IPS-20b (cell line): ENCODE data around the gene ANKRD62.
"Not testable (repeated sequence)": the region's sequence is repeated elsewhere in the genome, so short reads cannot be mapped to it uniquely, and the experiment has no call there.

Source experiments
- H3K27ac ChIP-seq: one replicate; pipeline ENCODE4 v1.5.1; 2013; ENCODE audit warnings: low read length
- H3K27me3 ChIP-seq: 2 replicates; pipeline ENCODE4 v1.6.1; 2013; ENCODE audit warnings: mild to moderate bottlenecking, low read length, inconsistent platforms; ENCODE audit not compliant: insufficient read depth
- H3K36me3 ChIP-seq: 2 replicates; pipeline ENCODE4 v1.6.1; 2013; ENCODE audit warnings: low read depth, mild to moderate bottlenecking, inconsistent platforms, low read length, moderate library complexity; ENCODE audit not compliant: insufficient read depth
- H3K4me1 ChIP-seq: 2 replicates; pipeline ENCODE4 v1.6.1; 2013; ENCODE audit warnings: mild to moderate bottlenecking, control low read depth, inconsistent platforms, low read length, moderate library complexity; ENCODE audit not compliant: insufficient read depth
- H3K4me3 ChIP-seq: 2 replicates; pipeline ENCODE4 v1.5.1; 2013; ENCODE audit warnings: mild to moderate bottlenecking, low read length, inconsistent platforms
- H3K9ac ChIP-seq: 2 replicates; pipeline ENCODE4 v1.6.1; 2013; ENCODE audit warnings: low read depth, mild to moderate bottlenecking, inconsistent platforms, low read length, moderate library complexity
- H3K9me3 ChIP-seq: 2 replicates; pipeline ENCODE4 v1.6.1; 2013; ENCODE audit warnings: mild to moderate bottlenecking, low read depth, low read length, inconsistent platforms; ENCODE audit not compliant: insufficient read depth

The ANKRD62 gene

DNA sequence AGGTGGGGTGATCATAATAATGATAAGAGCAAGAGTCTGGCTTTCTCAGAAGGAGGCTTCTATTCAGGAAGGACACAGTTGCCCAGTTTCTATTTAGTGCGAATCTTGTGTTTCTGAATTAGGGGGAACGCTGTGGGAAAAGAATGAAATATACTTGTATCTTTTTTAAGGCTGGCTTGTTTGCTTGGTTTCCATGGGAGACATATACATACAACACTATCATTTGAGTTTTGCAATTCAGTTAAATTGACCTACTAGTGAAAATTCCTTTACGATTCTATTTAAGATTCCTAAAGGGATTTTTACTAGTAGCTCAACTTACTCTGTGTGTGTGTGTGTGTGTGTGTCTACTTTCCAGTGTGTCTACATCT, 24.7 kb upstream of the ANKRD62 start:
- no peak overlapping the region for H3K27ac ChIP-seq
- H3K4me3 ChIP-seq = no peak overlapping the region
- no peaks in the 10 kb centered on the region for H3K27me3 ChIP-seq
- no peaks in the 10 kb centered on the region for H3K4me1 ChIP-seq
- H3K9me3 ChIP-seq = no peaks in the 10 kb centered on the region
- H3K36me3 ChIP-seq = no peaks in the 10 kb centered on the region
- H3K9ac ChIP-seq = no peak overlapping the region

- H3K27me3 ChIP-seq, H3K27ac ChIP-seq, H3K36me3 ChIP-seq, H3K9me3 ChIP-seq, H3K4me1 ChIP-seq, H3K9ac ChIP-seq, H3K4me3 ChIP-seq: not testable (repeated sequence)
These were observed 22.6 kb upstream of the ANKRD62 start for GRCh38 chr18:12071066-12071465.

GRCh38 chr18:12072996-12073395, 20.6 kb upstream of the ANKRD62 start:
- Histone ChIP-seq H3K9ac (no peak overlapping the region), H3K4me3 (no peak overlapping the region), H3K27ac (no peak overlapping the region), H3K36me3 (no peaks in the 10 kb centered on the region), H3K27me3 (no peaks in the 10 kb centered on the region), H3K4me1 (no peaks in the 10 kb centered on the region), H3K9me3 (no peaks in the 10 kb centered on the region)

DNA sequence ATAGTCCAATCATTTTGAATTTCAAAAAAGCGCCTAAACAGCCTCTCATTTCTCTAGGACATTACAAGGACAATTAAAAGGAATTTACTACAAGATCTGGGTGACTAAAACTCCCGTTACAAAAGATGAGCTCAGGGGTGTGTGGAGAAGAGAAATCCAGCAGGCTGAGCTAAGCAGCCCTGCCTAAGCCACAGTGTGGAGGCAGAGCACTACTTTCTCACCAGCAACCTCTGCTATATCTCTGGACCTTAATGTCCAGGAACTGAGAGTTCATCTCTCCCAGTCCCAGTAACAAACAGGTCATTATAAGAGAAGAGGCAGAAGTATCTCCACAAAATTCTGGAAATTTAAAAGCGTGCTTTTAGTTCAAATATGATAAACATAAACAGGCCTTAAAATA, 18.9 kb upstream of the ANKRD62 start:
- no peaks in the 10 kb centered on the region for H3K36me3 ChIP-seq
- no peak overlapping the region for H3K27ac ChIP-seq
- no peak overlapping the region for H3K4me3 ChIP-seq
- H3K27me3 ChIP-seq = no peaks in the 10 kb centered on the region
- no peak overlapping the region for H3K9ac ChIP-seq
- H3K4me1 ChIP-seq = no peaks in the 10 kb centered on the region
- H3K9me3 ChIP-seq = no peaks in the 10 kb centered on the region

DNA sequence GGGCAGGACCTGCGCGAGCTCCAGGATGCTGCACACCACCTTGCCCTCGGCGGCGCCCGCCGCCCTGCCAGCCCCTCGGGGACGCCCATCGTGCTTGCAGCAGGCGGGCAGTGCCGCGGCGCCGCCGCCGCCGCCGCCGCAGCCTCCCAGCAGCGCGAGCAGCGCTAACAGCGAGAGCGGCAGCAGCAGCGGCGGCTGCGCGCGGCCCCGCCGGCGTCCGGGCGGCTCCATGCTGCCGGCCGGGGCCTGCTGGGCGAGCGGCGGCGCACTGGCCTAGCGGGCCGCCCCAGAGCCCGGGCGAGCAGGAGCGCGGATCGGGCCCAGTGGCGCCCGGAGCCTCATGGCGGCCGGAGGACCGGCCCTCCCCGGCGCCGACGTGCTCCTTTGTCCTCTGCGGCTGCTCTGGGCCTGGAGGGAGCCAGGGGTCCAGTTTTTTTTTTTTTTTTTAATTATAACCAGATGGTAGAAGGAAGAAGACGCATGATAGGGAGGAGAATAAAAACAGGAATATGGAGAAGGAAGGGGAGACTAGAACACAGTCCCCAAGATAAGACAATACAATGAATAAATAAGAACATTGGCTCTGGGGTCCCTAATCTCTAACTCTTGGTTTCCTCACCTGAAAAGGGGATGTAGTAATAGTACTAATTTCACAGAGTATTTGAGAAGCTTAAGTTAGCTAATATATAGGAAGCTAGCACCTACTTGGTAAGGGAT, 17.1 kb upstream of the ANKRD62 start:
- H3K9ac ChIP-seq = no peak overlapping the region
- H3K9me3 ChIP-seq = no peaks in the 10 kb centered on the region
- H3K4me1 ChIP-seq = no peaks in the 10 kb centered on the region
- H3K4me3 ChIP-seq = no peak overlapping the region
- no peaks in the 10 kb centered on the region for H3K36me3 ChIP-seq
- no peaks in the 10 kb centered on the region for H3K27me3 ChIP-seq
- no peak overlapping the region for H3K27ac ChIP-seq

- not testable (repeated sequence) for H3K27me3 ChIP-seq, H3K4me3 ChIP-seq, H3K27ac ChIP-seq
These were observed 15.6 kb upstream of the ANKRD62 start for GRCh38 chr18:12077994-12078393.

DNA sequence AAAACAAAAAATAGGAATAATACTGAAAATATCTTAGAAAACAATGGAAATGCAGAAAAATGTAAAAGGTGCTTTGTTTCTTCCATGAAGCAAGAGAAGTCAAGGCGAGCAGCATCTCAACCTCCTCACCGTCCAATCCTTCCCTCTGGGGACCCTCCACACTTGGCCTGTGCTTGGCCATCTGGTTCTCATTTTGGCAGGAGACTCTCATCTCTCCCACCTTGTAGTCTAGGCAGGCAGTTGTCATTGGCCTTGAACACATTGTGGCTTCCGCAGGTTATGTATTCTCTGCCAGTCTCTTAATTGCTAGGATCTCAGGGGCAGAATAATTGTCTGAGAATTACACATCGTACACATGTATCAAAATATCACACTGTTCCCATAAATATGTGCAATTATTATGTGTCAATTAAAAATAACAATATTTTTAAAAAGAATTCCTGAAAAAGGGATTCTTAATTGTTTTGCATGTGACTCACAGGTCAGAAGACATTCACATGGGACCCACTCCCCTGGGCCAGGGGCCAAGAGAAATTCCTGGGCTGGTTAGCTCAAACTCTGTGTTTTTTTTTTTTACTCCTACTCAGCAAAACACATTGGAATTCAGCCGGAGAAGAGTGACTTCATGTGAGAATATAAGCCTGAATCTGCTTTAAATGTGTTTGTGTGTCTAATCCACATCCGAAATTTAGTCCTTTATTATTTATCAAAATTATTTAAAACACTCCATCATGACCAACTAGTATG, 14.0 kb upstream of the ANKRD62 start:
- Histone ChIP-seq H3K27ac (no peak overlapping the region), H3K9ac (no peak overlapping the region), H3K4me1 (no peaks in the 10 kb centered on the region), H3K4me3 (no peak overlapping the region), H3K27me3 (no peaks in the 10 kb centered on the region), H3K9me3 (no peaks in the 10 kb centered on the region), H3K36me3 (no peaks in the 10 kb centered on the region)

More at GRCh38 chr18:12077994-12078393, 15.6 kb upstream of the ANKRD62 start:
- H3K4me1 ChIP-seq, H3K36me3 ChIP-seq, H3K9ac ChIP-seq, H3K9me3 ChIP-seq: not testable (repeated sequence)

DNA sequence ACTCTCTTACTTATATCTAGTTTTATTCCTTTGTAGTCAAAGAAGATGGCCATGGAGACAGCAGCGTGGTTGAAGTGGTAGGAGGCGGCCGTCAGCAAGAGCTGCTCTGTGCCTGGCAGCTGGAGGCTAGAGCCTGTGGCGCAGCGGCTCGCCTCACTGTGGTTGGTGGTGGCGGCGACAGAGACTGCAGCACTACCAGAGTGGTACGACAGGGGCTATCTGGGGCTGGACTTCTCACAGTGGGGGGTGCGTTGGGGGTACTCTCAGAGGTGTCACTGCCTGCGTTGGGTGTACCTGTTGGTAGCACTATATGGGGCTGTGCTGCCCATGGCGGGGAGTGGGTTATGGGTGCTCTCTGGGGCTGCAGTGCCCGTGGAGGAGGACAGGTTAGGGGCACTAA, 8.5 kb upstream of the ANKRD62 start:
- no peaks in the 10 kb centered on the region for H3K4me1 ChIP-seq
- no peaks in the 10 kb centered on the region for H3K27me3 ChIP-seq
- H3K36me3 ChIP-seq = no peaks in the 10 kb centered on the region
- no peaks in the 10 kb centered on the region for H3K9me3 ChIP-seq
- H3K4me3 ChIP-seq = no peak overlapping the region
- no peak overlapping the region for H3K27ac ChIP-seq
- H3K9ac ChIP-seq = no peak overlapping the region

GRCh38 chr18:12085786-12086185, 7.9 kb upstream of the ANKRD62 start:
- no peak overlapping the region for H3K27ac ChIP-seq
- no peaks in the 10 kb centered on the region for H3K9me3 ChIP-seq
- no peak overlapping the region for H3K9ac ChIP-seq

DNA sequence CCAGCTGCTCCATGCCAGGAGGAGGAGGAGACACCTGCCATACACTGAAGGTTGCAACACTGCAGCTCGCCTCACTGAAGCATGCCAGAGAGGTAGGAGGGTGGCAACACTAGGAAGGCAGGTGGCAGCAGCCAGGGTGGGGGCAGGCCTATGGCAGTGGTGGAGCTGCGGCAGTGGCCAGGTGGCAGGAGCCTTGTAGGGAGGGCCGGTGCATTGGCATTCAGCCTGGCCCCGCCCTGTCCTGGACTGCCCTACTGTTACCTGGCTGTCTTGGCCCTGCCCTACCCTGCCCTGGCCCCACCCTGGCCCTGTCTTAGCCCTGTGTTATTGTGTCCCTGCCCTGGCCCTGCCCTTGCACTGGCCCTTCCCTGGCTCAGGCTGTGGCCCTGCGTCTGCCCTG, 7.4 kb upstream of the ANKRD62 start:
- no peaks in the 10 kb centered on the region for H3K27me3 ChIP-seq
- H3K9me3 ChIP-seq = no peaks in the 10 kb centered on the region
- no peak overlapping the region for H3K4me3 ChIP-seq
- no peaks in the 10 kb centered on the region for H3K36me3 ChIP-seq
- H3K9ac ChIP-seq = no peak overlapping the region
- H3K27ac ChIP-seq = no peak overlapping the region
- no peaks in the 10 kb centered on the region for H3K4me1 ChIP-seq

More at GRCh38 chr18:12085786-12086185, 7.9 kb upstream of the ANKRD62 start:
- Histone ChIP-seq H3K4me3 (no peak overlapping the region), H3K27me3 (no peaks in the 10 kb centered on the region), H3K36me3 (no peaks in the 10 kb centered on the region), H3K4me1 (no peaks in the 10 kb centered on the region)

- H3K9me3 ChIP-seq = no peaks in the 10 kb centered on the region
- no peak overlapping the region for H3K27ac ChIP-seq
- no peaks in the 10 kb centered on the region for H3K36me3 ChIP-seq
- H3K9ac ChIP-seq = no peak overlapping the region
- no peak overlapping the region for H3K4me3 ChIP-seq
- H3K27me3 ChIP-seq = no peaks in the 10 kb centered on the region
- no peaks in the 10 kb centered on the region for H3K4me1 ChIP-seq
These were observed 6.8 kb upstream of the ANKRD62 start for GRCh38 chr18:12086677-12087470.
